ENCODE measurements around the gene EYS.
"Not testable (repeated sequence)": the region's sequence is repeated elsewhere in the genome, so short reads cannot be mapped to it uniquely, and the experiment has no call there.

The EYS gene

DNA sequence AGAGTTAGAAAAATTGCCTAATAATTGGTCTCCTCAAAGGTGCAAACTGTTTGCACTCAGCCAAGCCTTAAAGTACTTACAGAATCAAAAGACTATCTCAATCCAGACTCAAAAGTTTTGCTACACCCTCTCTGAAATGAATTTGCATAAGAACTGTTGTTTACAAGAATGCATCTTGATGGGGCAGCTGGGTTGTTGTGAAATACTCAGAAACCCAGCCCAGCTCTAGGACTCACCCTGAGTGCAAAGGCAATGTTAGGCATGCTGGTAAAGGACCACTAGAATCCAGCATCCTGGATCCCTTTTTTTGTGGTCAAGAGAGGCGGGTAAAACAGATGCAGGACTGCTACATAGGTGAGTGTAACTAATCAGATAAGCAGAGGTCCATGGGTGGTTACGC is 700.2 kb downstream of the EYS start:
- TF ChIP-seq, protein P1, sequence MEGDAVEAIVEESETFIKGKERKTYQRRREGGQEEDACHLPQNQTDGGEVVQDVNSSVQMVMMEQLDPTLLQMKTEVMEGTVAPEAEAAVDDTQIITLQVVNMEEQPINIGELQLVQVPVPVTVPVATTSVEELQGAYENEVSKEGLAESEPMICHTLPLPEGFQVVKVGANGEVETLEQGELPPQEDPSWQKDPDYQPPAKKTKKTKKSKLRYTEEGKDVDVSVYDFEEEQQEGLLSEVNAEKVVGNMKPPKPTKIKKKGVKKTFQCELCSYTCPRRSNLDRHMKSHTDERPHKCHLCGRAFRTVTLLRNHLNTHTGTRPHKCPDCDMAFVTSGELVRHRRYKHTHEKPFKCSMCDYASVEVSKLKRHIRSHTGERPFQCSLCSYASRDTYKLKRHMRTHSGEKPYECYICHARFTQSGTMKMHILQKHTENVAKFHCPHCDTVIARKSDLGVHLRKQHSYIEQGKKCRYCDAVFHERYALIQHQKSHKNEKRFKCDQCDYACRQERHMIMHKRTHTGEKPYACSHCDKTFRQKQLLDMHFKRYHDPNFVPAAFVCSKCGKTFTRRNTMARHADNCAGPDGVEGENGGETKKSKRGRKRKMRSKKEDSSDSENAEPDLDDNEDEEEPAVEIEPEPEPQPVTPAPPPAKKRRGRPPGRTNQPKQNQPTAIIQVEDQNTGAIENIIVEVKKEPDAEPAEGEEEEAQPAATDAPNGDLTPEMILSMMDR (IDR thresholded peaks at IDR 0.05; ENCODE audit: insufficient read depth, low read depth, low read length, missing control alignments), result no peak
- no peak for DNase-seq (ENCODE audit: low read depth)
- no peak overlapping the region for H3K4me3 ChIP-seq (ENCODE audit: low read length)

DNA sequence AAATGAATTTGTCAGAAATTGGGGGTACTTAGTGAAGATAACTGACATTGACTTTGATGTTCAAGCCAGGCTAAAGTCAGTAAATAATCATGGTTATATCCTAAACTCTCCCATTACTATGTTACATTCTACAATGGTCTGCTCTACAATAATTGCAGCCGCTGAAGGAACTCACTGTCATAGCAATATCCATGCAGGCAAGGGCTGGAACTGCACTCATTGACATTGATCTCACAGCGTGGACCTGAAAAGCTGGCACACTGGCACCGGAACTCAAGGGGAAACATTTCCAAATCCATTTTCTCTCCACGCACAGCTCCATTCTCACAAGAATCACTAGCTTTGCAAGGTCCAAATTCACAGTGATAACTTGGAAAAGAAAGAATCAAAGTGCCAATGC is 702.7 kb downstream of the EYS start:
- no peak overlapping the region for H3K4me3 ChIP-seq (ENCODE audit: low read length)
- DNase-seq (ENCODE audit: low read depth), result no peak
- TF ChIP-seq, protein P1 (IDR thresholded peaks at IDR 0.05; ENCODE audit: insufficient read depth, low read depth, low read length, missing control alignments), result no peak

DNA sequence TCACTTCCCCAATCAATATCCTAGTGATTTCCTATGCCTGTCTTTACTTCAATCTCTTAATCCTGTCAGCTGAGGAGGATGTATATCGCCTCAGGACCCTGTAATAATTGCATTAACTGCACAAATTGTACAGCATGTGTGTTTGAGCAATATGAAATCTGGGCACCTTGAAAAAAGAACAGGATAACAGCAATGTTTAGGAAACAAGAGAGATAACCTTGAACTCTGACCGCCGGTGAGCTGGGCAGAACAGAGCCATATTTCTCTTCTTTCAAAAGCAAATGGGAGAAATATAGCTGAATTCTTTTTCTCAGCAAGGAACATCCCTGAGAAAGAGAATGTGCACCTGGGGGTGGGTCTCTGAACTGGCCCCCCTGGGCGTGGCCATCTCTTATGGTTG is 704.1 kb downstream of the EYS start:
- DNase-seq (ENCODE audit: low read depth); H3K4me3 ChIP-seq (ENCODE audit: low read length): not testable (repeated sequence)

DNA sequence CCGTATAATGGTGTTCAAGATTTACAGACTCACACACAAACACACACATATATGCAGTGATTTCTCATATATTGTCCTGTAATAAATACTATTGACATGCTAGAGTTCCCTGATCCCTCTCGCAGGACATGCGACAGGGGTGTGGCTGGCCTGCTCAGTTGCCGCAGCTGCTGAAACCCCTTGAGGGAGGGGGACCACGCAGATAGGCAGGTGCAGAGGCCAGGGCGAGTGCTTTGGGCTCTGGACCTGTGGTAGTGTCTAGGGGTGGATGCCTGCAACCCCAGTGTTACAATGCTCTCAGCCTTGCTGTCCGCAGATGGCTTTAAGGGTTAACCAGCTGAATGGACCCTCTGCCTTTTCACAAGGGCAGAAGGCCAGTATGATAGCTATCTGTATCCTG is 706.2 kb downstream of the EYS start:
- no peak for DNase-seq (ENCODE audit: low read depth)
- TF ChIP-seq, protein P1 (IDR thresholded peaks at IDR 0.05; ENCODE audit: insufficient read depth, low read depth, low read length, missing control alignments), result no peak
- no peak overlapping the region for H3K4me3 ChIP-seq (ENCODE audit: low read length)

DNA sequence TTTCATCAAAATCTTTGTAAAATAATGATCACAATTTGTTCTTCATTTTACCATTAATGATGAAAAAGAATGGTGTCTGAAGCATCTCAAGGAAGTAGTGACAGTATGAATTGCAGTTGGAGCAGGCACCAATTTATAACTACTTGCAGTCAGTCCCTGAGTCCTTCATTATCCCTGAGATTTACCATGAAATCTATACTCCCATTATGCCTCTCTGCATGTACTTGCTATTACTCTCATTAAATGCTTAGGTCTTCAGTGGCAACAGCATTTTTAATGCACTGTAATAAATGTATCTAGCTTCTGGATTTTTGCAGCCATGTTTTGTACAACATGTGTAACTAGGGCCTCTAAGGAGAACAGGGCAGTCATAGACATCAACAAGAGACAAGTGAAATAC is 708.8 kb downstream of the EYS start:
- TF ChIP-seq, protein P1 (IDR thresholded peaks at IDR 0.05; ENCODE audit: insufficient read depth, low read depth, low read length, missing control alignments), result no peak
- no peak for DNase-seq (ENCODE audit: low read depth)
- no peak overlapping the region for H3K4me3 ChIP-seq (ENCODE audit: low read length)

DNA sequence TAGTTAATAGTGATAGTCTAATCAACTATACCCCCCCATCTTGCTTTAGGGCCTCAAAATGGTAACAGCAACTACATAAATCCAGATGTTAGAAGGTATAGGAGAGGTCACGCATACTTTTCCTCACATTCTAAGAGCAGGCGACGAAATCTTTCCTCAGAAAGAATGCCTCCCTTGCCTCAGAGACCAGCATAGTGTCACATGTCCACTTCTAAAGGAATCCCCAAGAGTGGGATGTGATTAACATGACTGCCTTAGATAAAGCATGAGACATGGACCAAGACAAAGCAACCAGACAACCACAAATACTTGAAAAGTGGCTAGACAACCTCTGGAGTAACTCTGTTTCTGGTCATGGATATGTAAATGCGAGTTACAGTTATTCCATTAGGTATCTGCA is 710.7 kb downstream of the EYS start:
- DNase-seq (ENCODE audit: low read depth), result no peak
- H3K4me3 ChIP-seq (ENCODE audit: low read length), result no peak overlapping the region
- TF ChIP-seq, protein P1 (IDR thresholded peaks at IDR 0.05; ENCODE audit: insufficient read depth, low read depth, low read length, missing control alignments), result no peak

DNA sequence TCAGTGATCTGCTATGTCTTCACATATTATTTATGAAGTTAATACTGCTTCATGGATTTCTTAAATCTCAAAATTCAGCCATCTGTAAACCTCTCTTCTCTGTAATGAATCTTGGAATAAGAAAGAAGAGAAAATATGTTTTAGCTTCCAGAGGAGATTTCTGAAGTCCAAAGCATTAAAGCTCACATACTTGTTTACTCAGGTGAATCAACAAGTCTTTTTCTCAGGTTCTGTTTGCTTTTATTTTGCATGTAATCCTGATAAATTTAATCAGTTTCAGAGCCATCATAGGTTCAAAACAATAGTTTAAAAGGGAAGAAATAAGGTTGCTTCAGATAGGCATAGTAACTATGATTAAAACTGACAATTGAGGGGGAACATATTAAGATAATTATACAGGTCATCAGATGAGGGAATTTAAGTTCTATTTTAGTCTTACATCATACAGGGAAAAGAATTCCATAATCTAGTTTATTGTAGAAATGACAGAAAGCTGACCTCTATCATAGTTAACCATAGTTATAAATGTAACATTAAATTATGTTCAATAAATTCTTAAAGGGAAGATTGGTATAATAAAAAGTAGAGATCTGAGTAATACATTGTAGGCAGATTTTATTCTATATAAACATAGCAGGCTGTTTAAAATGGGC is 716.2 kb downstream of the EYS start:
- DNase-seq (ENCODE audit: low read depth), result no peak
- TF ChIP-seq, protein P1 (IDR thresholded peaks at IDR 0.05; ENCODE audit: insufficient read depth, low read depth, low read length, missing control alignments), result no peak
- H3K4me3 ChIP-seq (ENCODE audit: low read length), result no peak overlapping the region
